HEK293T (cell line): ENCODE data around the gene CPB1.

ENCODE experiments used
- ARNT ChIP-seq: fragments of 450-650 bp; IDR thresholded peaks from 2 replicates; pipeline ENCODE4 v1.6.1; 2017; ENCODE audit warnings: mild to moderate bottlenecking
- CTBP1 ChIP-seq: fragments of 450-650 bp; IDR thresholded peaks from 2 replicates; pipeline ENCODE4 v1.6.1; 2016; ENCODE audit warnings: borderline replicate concordance
- ELF4 ChIP-seq: fragments of 450-650 bp; IDR thresholded peaks from 2 replicates; pipeline ENCODE4 v1.6.1; 2017; ENCODE audit warnings: antibody characterized with exemption
- FOXA1 ChIP-seq: fragments of 450-650 bp; IDR thresholded peaks from 2 replicates; pipeline ENCODE4 v1.6.1; 2016; ENCODE audit warnings: mild to moderate bottlenecking
- FOXM1 ChIP-seq: fragments of 450-650 bp; IDR thresholded peaks from 2 replicates; pipeline ENCODE4 v1.6.1; 2017; ENCODE audit warnings: mild to moderate bottlenecking, borderline replicate concordance
- L3MBTL2 ChIP-seq: fragments of 450-650 bp; conservative IDR thresholded peaks from 2 replicates; pipeline ENCODE4 v1.6.1; 2016; ENCODE audit warnings: mild to moderate bottlenecking
- SP1 ChIP-seq: fragments of 450-650 bp; IDR thresholded peaks from 2 replicates; pipeline ENCODE4 v1.6.1; 2017
- SUZ12 ChIP-seq: fragments of 450-650 bp; IDR thresholded peaks from 2 replicates; pipeline ENCODE4 v1.6.1; 2016; ENCODE audit warnings: mild to moderate bottlenecking
- TARDBP ChIP-seq: fragments of 450-650 bp; IDR thresholded peaks from 2 replicates; pipeline ENCODE4 v1.6.1; 2016
- TF ChIP-seq, protein P1 (sequence below): fragments of 450-650 bp; IDR thresholded peaks from 2 replicates; pipeline ENCODE4 v1.6.1; 2016

DNA sequence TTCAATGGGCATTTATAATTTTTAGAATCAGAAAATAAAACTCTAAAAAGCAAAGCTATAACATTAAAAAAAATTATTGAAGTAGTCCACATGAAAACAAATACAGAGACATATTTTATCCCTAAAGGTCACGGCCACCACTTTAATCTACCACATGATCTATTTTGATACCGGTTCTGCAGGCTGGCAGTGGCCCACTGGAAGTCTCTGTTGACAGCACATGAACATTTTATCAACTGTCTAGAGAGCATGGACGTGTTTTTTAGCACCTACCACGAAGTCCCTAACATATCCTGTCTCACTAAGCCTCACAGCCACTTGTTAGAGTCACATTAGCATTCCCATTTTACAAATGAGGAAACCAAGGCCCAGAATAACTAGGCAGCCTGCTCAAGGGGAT, 35.7 kb downstream of the CPB1 start:
- TF ChIP-seq L3MBTL2, result no peak
- no peak for TF ChIP-seq CTBP1
- no peak for TF ChIP-seq TARDBP
- TF ChIP-seq SP1, result no peak
- TF ChIP-seq FOXA1, result no peak
- no peak for TF ChIP-seq ARNT
- TF ChIP-seq SUZ12, result no peak
- TF ChIP-seq, protein P1, sequence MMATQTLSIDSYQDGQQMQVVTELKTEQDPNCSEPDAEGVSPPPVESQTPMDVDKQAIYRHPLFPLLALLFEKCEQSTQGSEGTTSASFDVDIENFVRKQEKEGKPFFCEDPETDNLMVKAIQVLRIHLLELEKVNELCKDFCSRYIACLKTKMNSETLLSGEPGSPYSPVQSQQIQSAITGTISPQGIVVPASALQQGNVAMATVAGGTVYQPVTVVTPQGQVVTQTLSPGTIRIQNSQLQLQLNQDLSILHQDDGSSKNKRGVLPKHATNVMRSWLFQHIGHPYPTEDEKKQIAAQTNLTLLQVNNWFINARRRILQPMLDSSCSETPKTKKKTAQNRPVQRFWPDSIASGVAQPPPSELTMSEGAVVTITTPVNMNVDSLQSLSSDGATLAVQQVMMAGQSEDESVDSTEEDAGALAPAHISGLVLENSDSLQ, result no peak
- TF ChIP-seq ELF4, result no peak
- no peak for TF ChIP-seq FOXM1
